Stimulated activated CD4-positive, alpha-beta T cell treated with anti-CD3 and anti-CD28 coated beads, TNF-alpha, amount 100 ng/mL, for 24 hours (primary cell): ENCODE results near the gene JOSD1.
A peak's percentile ranks its signal among the peaks of the same experiment; 100 is the strongest.

Experiments
- DNase-seq, 3 experiments: peaks; one replicate each; pipeline ENCODE4 v3.0.0-alpha.2; 2020; ENCODE audit warnings: low read depth in 3 of 3

JOSD1 gene

DNA sequence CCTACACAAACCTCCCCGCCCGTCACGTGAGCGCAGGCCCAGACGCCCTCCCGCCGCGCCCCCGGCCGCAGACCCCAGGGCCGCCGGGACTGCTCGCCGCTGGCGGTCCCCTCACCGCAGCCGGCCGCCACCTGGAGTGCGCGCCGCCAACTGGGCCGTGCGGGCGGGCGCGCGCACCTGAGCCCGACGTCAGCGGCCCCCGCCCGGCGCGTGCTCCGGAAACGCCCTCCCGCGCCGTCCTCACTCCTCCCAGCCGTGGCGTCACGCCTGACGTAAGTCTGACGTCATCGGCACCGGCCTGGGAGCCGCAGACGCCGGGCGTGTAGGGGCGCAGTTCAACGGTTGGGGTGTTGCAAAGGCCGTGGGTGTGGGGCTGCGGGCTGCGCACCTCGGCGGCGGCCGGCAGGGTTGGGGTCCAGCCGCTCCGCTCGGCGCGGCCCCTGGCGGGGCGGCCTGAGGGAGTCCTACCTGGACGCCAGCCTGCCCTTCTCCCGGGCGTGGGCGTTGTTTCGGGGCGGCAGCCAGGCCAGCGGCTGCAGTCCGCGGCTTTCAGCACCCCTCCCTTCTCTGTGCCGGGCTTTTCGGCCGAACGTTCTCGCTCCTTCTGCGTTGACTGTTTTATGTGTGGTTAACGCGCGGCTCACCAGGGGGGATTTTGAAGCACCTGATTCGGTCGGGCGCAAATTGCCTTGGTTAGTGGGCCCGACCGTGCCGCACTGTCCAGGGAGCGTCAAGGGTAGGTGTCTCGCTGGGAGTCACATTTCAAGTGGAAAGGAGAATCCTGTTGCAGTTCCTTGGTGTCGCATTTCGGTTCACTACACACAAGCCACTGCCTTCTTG, at the start of gene JOSD1:
TSS of gene JOSD1 (minus strand) at position 155 of the 840 bp plus-strand sequence. CDS start 956 bp downstream, outside the sequence.
- DNase-seq = peak; percentile 95 to 98 (median 97)

- DNase-seq = no peak
These were observed 49.4 kb upstream of the JOSD1 start for GRCh38 chr22:38750104-38750503.

- no peak for DNase-seq
These were observed 47.9 kb upstream of the JOSD1 start for GRCh38 chr22:38748487-38749136.

GRCh38 chr22:38745676-38746460, 45.1 kb upstream of the JOSD1 start:
- DNase-seq = no peak

DNA sequence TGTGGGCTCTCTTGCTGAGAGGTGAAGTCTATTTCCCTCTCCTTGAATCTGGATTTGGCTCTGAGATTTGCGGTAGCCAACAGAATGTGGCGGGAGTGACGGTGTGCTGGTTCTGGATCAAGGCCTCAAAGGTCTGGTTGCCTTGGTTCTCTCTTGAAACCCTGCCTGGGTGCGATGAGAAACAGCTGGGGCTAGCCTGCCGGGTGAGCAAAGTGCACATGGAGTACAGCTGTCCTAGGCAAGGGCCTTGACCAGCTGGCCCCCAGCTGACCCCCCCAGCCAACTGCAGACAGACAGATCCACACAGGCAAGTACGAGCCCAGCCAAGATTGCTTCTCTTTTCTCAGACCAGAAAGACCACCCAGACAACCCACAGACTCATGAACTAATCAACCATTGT, 44.2 kb upstream of the JOSD1 start:
- DNase-seq = no peak

GRCh38 chr22:38742176-38742942, 41.6 kb upstream of the JOSD1 start:
- DNase-seq = no peak

GRCh38 chr22:38741576-38741975, 40.8 kb upstream of the JOSD1 start:
- no peak for DNase-seq

DNA sequence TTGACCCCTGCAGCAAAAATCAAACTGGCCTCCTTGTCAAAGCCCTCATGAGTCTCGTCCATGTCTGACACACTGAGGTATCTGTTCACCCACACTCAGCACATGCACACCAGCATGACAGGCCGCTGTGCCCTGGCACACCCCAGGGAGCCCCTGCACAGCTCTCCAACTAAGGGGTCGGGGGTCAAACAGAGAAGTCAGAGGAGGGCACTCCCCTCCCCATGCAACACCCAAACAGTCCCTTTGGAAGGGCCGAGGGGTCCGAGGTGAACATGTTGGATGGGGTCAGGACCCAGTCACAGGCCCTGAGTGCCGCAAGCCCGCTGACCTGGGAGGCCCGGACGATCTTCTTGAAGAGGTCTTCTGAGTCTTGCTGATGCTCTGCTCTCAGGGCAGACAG, 40.4 kb upstream of the JOSD1 start:
- DNase-seq = no peak

- no peak for DNase-seq
These were observed 40.0 kb upstream of the JOSD1 start for GRCh38 chr22:38740754-38741153.

DNA sequence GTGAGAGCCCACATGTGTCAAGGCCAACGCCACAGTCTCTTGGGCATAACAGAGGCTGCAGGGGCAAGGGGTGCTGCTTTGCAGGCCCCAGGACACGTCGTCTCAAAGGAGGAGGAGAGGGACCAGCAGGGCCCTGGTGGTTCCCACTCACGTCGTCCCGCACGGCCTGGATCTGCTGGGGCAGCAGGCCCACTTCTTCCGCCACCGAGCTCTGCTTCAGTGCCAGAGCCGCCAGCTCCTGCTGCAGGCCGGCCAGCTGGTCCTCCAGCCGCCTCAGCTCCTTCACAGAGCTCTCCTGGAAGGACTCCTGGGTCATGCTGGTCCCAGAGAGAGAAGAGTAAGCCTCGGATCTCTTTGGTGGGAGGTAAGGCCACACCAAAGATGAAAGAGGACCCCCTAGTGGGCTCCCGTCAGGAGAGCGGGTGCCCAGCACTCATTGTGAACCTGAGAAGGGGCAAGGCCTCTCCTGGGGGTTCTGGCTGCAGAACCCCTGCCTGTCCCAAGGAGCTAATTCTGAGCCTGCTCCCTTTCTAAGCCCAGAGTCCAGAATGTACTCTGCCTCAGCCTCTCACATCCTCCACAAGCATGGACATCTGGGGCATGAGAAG, 39.5 kb upstream of the JOSD1 start:
- no peak for DNase-seq

GRCh38 chr22:38739300-38740055, 38.7 kb upstream of the JOSD1 start:
- no peak for DNase-seq

GRCh38 chr22:38738475-38739070, 37.8 kb upstream of the JOSD1 start:
- DNase-seq = no peak

GRCh38 chr22:38737302-38738060, 36.7 kb upstream of the JOSD1 start:
- DNase-seq = no peak

- DNase-seq = no peak
These were observed 35.5 kb upstream of the JOSD1 start for GRCh38 chr22:38736257-38736570.

DNA sequence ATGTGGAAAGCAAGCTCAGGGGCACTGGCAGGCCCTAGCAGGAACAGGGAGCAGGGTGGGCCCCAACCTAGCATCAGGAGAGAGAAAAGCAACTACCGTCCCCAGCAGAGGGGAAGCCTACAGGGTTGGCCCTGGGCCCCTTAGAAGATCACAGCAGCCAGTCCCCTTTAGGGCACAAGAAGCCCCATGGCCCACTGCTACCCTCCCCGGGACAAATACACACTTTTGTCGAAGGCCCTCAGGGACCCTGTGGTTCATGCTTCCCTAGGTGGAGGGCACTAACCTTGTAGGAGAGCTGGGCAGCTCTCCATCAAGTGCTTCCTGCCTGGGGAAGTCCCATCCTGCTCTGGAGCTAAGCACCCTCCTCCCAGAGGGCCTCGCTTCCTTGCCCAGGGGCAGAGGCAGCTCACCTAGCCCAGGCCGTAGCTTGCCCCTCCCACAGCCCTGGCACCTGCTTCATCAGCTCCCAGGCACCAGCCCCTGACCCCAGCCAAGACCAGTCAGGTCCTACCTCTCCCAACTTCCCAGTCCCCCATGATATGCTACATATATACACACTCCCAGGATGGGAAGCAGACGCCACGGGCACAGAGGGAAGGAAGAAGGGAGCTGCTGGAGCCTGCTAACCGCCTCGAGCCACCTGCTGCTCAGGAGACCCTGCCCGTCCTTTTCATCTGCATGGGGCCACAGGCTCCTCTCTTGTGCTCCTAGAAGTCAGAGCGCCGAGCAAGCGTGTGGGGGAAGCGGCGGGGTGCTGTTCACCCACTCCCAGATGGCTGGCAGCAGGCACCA, 34.9 kb upstream of the JOSD1 start:
- DNase-seq = no peak

DNA sequence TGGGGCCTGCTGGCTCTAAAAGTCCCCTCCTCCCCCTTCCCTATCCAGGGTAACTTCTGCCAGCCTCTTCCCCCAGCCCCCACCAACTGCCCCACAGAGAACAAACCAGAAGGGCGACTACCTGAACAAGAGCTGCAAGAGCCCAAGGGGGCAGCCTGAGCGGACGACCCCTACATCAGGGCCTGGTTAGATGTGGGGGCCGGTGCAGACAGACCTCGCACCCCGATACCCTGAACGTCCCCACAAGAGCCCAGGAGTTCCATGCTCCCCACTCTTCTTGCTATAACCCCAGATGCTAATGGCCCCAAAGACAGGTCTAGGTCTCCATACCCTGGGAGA, 34.4 kb upstream of the JOSD1 start:
- no peak for DNase-seq

DNA sequence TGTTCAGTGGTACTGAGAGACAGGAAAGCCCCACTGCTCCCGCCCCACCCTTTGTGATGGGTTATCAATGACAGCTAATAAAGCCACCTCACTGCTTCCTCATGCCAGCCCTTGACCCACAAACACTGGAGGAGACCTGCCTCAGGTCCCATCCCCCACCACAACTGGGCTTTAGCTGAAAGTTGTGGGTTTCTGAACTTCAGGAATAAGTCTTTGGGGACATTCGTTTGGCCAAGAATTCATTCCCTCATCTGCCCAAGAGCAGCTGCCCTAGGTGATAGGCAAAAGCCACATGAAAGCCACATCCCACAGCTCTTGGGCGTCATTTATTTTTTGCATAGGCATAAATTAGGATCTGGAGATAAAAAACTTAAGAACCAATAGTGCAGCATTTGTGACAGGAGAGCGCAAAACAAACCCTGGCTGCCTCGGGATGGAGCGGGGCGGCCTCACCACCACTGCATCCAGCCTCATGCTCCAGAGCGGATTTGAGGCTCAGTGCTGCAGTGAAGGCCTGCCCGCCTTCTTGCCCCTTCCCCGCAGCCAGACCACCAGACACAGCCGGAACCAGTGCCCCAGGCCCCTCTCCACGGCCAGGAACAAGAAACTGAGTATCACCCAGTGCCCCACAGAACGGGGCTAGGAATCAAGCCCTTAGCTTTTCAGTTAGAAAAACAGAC, 33.8 kb upstream of the JOSD1 start:
- no peak for DNase-seq

- DNase-seq = no peak
These were observed 33.1 kb upstream of the JOSD1 start for GRCh38 chr22:38733724-38734381.
